SK-N-SH (cell line): ENCODE results near the gene TPRA1. TPM values are rescaled to one million over a fixed set of nuclear protein-coding genes. Genes with fewer than 3 reads are reported as not detected.

Experiments
- CTCF ChIA-PET: fragments of 300-600, 350-600 bp; formaldehyde crosslinking; extraction: SDS; loops from one replicate; lab custom pipeline; 2021; lab: Yijun Ruan, JAX
- POLR2A ChIA-PET: fragments of 350-600 bp; sonication (Branson Sonifier 250); formaldehyde crosslinking; extraction: SDS; loops from one replicate; lab custom pipeline; 2020; ENCODE audit warnings: antibody characterized with exemption, inconsistent platforms; lab: Yijun Ruan, JAX
- DNase-seq: peaks from one replicate; pipeline ENCODE4 v3.0.0; 2012
- H2AFZ ChIP-seq: fragments of 200-600 bp; sonication (generic); 2 replicates; pipeline ENCODE4 v1.8.1; 2016; ENCODE audit warnings: antibody characterized with exemption, mild to moderate bottlenecking, low read depth
- H3F3A ChIP-seq: fragments of 200-600 bp; sonication (generic); replicated peaks from 2 replicates; pipeline ENCODE3; 2016; ENCODE audit warnings: antibody characterized with exemption, mild to moderate bottlenecking; ENCODE audit not compliant: insufficient read depth
- H3K27ac ChIP-seq, 2 experiments: fragments of 200-500 bp in 1 of 2; fragments of 200-600 bp in 1 of 2; sonication (Bioruptor generic) in 1 of 2; sonication (generic), shearing (Covaris generic) in 1 of 2; 2 replicates each; pipeline versions ENCODE4 v1.5.1 to v1.6.1; 2014 to 2016; ENCODE audit warnings: low read depth in 2 of 2, inconsistent platforms in 1 of 2, low read length in 1 of 2, mild to moderate bottlenecking in 1 of 2, mixed read lengths in 1 of 2
- H3K27me3 ChIP-seq: fragments of 200-600 bp; sonication (generic), shearing (Covaris generic); 2 replicates; pipeline ENCODE4 v1.6.1; 2016; ENCODE audit warnings: mixed run types; ENCODE audit not compliant: insufficient read depth
- H3K36me3 ChIP-seq, 2 experiments: fragments of 200-500 bp in 1 of 2; fragments of 200-600 bp in 1 of 2; sonication (Bioruptor generic) in 1 of 2; sonication (generic) in 1 of 2; replicated peaks in 1 of 2; 2 replicates each; pipeline versions ENCODE3 to v1.5.1; 2014 to 2016; ENCODE audit warnings: low read length in 1 of 2, mild to moderate bottlenecking in 1 of 2; ENCODE audit not compliant: insufficient read depth in 2 of 2, control insufficient read depth in 1 of 2
- H3K4me1 ChIP-seq, 2 experiments: fragments of 200-500 bp in 1 of 2; fragments of 200-600 bp in 1 of 2; sonication (Bioruptor generic) in 1 of 2; sonication (generic), shearing (Covaris generic) in 1 of 2; 2 replicates each; pipeline versions ENCODE4 v1.5.1 to v1.6.1; 2014 to 2016; ENCODE audit warnings: low read depth in 1 of 2, low read length in 1 of 2, mixed run types in 1 of 2; ENCODE audit not compliant: insufficient read depth in 2 of 2, control insufficient read depth in 1 of 2
- H3K4me2 ChIP-seq: fragments of 200-600 bp; sonication (generic), shearing (Covaris generic); 2 replicates; pipeline ENCODE4 v1.6.1; 2017; ENCODE audit warnings: mixed run types
- H3K4me3 ChIP-seq, 2 experiments: fragments of 200-500 bp in 1 of 2; fragments of 200-600 bp in 1 of 2; sonication (Bioruptor generic) in 1 of 2; sonication (generic), shearing (Covaris generic) in 1 of 2; 2 replicates each; pipeline versions ENCODE4 v1.5.1 to v1.8.1; 2014 to 2016; ENCODE audit warnings: low read depth in 2 of 2, inconsistent platforms in 1 of 2, low read length in 1 of 2, mild to moderate bottlenecking in 1 of 2, mixed read lengths in 1 of 2, moderate library complexity in 1 of 2
- H3K79me2 ChIP-seq: fragments of 200-600 bp; sonication (generic); 2 replicates; pipeline ENCODE4 v1.8.1; 2017; ENCODE audit warnings: mild to moderate bottlenecking; ENCODE audit not compliant: insufficient read depth
- H3K9ac ChIP-seq: fragments of 200-600 bp; sonication (generic); 2 replicates; pipeline ENCODE4 v1.6.1; 2017; ENCODE audit warnings: mixed run types
- H3K9me2 ChIP-seq: fragments of 200-600 bp; sonication (generic); 2 replicates; pipeline ENCODE4 v1.6.1; 2017; ENCODE audit warnings: mixed run types
- H3K9me3 ChIP-seq: fragments of 200-600 bp; sonication (generic); 2 replicates; pipeline ENCODE4 v1.6.1; 2017; ENCODE audit warnings: mixed run types, mild to moderate bottlenecking, moderate library complexity
- H4K20me1 ChIP-seq: fragments of 200-600 bp; sonication (generic); 2 replicates; pipeline ENCODE4 v1.6.1; 2017; ENCODE audit warnings: mild to moderate bottlenecking, mixed run types; ENCODE audit not compliant: insufficient read depth
- CHD2 ChIP-seq: fragments of 150-350 bp; IDR thresholded peaks from 2 replicates; pipeline ENCODE4 v1.6.1; 2018; ENCODE audit warnings: low read length; ENCODE audit not compliant: partially characterized antibody
- CTCF ChIP-seq: fragments of 200-600 bp; sonication (generic); IDR thresholded peaks from 2 replicates; pipeline ENCODE4 v1.6.1; 2017; ENCODE audit warnings: antibody characterized with exemption, mild to moderate bottlenecking, moderate library complexity
- ELF1 ChIP-seq: IDR thresholded peaks from 2 replicates; pipeline ENCODE4 v1.4.0; 2012
- FOSL2 ChIP-seq: IDR thresholded peaks from 2 replicates; pipeline ENCODE4 v1.4.0; 2012; ENCODE audit warnings: low read depth, mild to moderate bottlenecking, moderate library complexity, borderline replicate concordance
- FOXJ3 ChIP-seq: sonication (generic); formaldehyde crosslinking; IDR thresholded peaks from 2 replicates; pipeline ENCODE4 v1.5.1; 2020; ENCODE audit warnings: mild to moderate bottlenecking, missing genetic modification reagents
- GABPA ChIP-seq: IDR thresholded peaks from 2 replicates; pipeline ENCODE4 v1.4.0; 2012; ENCODE audit warnings: low read depth, mild to moderate bottlenecking
- MAX ChIP-seq: IDR thresholded peaks from 2 replicates; pipeline ENCODE4 v1.4.0; 2012; ENCODE audit warnings: low read depth
- NFIC ChIP-seq: IDR thresholded peaks from 2 replicates; pipeline ENCODE4 v1.4.0; 2012; ENCODE audit warnings: borderline replicate concordance
- NRF1 ChIP-seq: IDR thresholded peaks from 2 replicates; pipeline ENCODE4 v1.6.1; 2012; ENCODE audit warnings: low read depth, mild to moderate bottlenecking, low read length
- PBX3 ChIP-seq: IDR thresholded peaks from 2 replicates; pipeline ENCODE4; 2012
- POLR2AphosphoS5 ChIP-seq: IDR thresholded peaks from 2 replicates; pipeline ENCODE4 v1.6.1; 2012; ENCODE audit warnings: low read depth, low read length
- RCOR1 ChIP-seq: fragments of 150-350 bp; IDR thresholded peaks from 2 replicates; pipeline ENCODE4 v1.6.1; 2017; ENCODE audit warnings: antibody characterized with exemption, low read length
- REST ChIP-seq: IDR thresholded peaks from 2 replicates; pipeline ENCODE4 v1.6.1; 2012; ENCODE audit warnings: mild to moderate bottlenecking, low read depth, low read length, moderate library complexity
- RFX5 ChIP-seq: IDR thresholded peaks from 2 replicates; pipeline ENCODE4 v1.6.1; 2012; ENCODE audit warnings: mild to moderate bottlenecking, improper control_type of control experiment, low read length
- RXRA ChIP-seq: IDR thresholded peaks from 2 replicates; pipeline ENCODE4 v1.4.0; 2012; ENCODE audit warnings: low read depth, mild to moderate bottlenecking, borderline replicate concordance
- SIN3A ChIP-seq: IDR thresholded peaks from 2 replicates; pipeline ENCODE4 v1.6.1; 2012; ENCODE audit warnings: low read depth, mild to moderate bottlenecking, low read length, moderate library complexity, borderline replicate concordance
- TAF1 ChIP-seq: IDR thresholded peaks from 2 replicates; pipeline ENCODE4 v1.6.1; 2012; ENCODE audit warnings: low read depth, mild to moderate bottlenecking, low read length, moderate library complexity, borderline replicate concordance
- TEAD4 ChIP-seq: IDR thresholded peaks from 2 replicates; pipeline ENCODE4 v1.4.0; 2012; ENCODE audit warnings: mild to moderate bottlenecking, borderline replicate concordance; ENCODE audit not compliant: insufficient read depth
- USF2 ChIP-seq: fragments of 150-350 bp; IDR thresholded peaks from 2 replicates; pipeline ENCODE4 v1.6.1; 2017; ENCODE audit warnings: antibody characterized with exemption, low read length, low read depth, borderline replicate concordance
- ZBTB33 ChIP-seq: IDR thresholded peaks from 2 replicates; pipeline ENCODE4 v1.4.0; 2012; ENCODE audit warnings: low read depth, borderline replicate concordance
- WGBS: methylation state at CpG from one replicate; pipeline ENCODE4 v1.1.6; 2017; ENCODE audit warnings: low lambda C conversion rate; 5-methylcytosine and 5-hydroxymethylcytosine counted together
- polyA plus RNA-seq, 3 experiments: library from polyadenylated mRNA; depleted of rRNA; stranded (reverse); fragments of >200 nt; gene quantifications; 2 replicates each; pipeline ENCODE4 v1.2.3, GENCODE V29; 2012

Gene TPRA1
- polyA plus RNA-seq, 1 of the 3 experiments (the other 2 are of a cell fraction): 26.3 TPM

GRCh38 chr3:127634653-127635052, 44.1 kb upstream of the TPRA1 start:
- Histone ChIP-seq H3F3A (no peaks in the 10 kb centered on the region), H3K27ac (no peak overlapping the region)
- CTCF ChIA-PET: interaction anchor here (0.6 to 1.6 kb wide), 6 partner anchors 17 to 324 kb away, joined by 3 to 4 read pairs (median 3); no protein-coding TSS in a partner anchor

More at GRCh38 chr3:127634653-127635052, 44.1 kb upstream of the TPRA1 start:
- Histone ChIP-seq H3K4me1 (peaks cover 0 to 46% of the 10 kb centered on the region in 2 experiments; a peak in 2 of 4 replicates), H2AFZ (no peak overlapping the region), H3K27me3 (no peaks in the 10 kb centered on the region), H3K9ac (no peak overlapping the region), H3K4me2 (no peak overlapping the region), H3K79me2 (no peaks in the 10 kb centered on the region), H4K20me1 (no peaks in the 10 kb centered on the region), H3K4me3 (no peak overlapping the region), H3K9me3 (no peaks in the 10 kb centered on the region), H3K9me2 (no peaks in the 10 kb centered on the region), H3K36me3 (no peaks in the 10 kb centered on the region)
- no peak for DNase-seq
- 89% methylated on average over 10 of the region's 12 CpGs for WGBS
- POLR2A ChIA-PET: interaction anchor here (0.7 kb wide), 1 partner anchor 916 kb away, joined by 5 read pairs; no protein-coding TSS in a partner anchor
- TF ChIP-seq CHD2 (no peak), FOSL2 (no peak), USF2 (no peak), CTCF (no peak), ELF1 (no peak), REST (no peak), TEAD4 (no peak), RCOR1 (no peak), NFIC (no peak), SIN3A (no peak), GABPA (no peak), FOXJ3 (CRISPR knock-in tag) (no peak), POLR2AphosphoS5 (no peak), ZBTB33 (no peak), NRF1 (no peak), RXRA (no peak), MAX (no peak), PBX3 (no peak), RFX5 (no peak), TAF1 (no peak)
